Epithelial cell of prostate (primary cell): ENCODE data around the gene PJA1.

Experiments
- DNase-seq: peaks from one replicate; pipeline ENCODE4 v3.0.0-alpha.2; 2011; ENCODE audit warnings: low read depth, low spot score
- H3K27ac ChIP-seq: fragments of 450-650 bp; 2 replicates; pipeline ENCODE4 v1.5.1; 2017; ENCODE audit warnings: mild to moderate bottlenecking

Gene PJA1

DNA sequence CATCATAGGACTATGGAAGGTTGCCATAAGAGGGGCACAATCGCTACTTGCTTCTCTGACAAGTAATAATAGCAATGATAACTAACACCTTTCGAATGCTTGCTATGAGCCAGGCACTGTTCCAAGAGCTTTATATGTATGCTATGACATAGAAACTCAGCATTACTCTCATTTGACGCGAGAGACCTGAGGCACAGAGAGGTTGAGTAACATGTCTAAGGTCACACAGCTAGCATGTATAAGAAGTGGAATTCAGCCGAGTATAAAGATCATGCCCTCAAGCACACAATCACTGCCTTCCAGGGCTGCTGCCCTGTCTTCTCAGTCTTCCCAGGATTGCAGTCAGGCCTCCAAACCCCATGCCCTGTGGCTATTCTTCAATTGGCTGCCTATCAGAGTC, 19.5 kb downstream of the PJA1 start:
- DNase-seq: no peak
- no peak overlapping the region for H3K27ac ChIP-seq

DNA sequence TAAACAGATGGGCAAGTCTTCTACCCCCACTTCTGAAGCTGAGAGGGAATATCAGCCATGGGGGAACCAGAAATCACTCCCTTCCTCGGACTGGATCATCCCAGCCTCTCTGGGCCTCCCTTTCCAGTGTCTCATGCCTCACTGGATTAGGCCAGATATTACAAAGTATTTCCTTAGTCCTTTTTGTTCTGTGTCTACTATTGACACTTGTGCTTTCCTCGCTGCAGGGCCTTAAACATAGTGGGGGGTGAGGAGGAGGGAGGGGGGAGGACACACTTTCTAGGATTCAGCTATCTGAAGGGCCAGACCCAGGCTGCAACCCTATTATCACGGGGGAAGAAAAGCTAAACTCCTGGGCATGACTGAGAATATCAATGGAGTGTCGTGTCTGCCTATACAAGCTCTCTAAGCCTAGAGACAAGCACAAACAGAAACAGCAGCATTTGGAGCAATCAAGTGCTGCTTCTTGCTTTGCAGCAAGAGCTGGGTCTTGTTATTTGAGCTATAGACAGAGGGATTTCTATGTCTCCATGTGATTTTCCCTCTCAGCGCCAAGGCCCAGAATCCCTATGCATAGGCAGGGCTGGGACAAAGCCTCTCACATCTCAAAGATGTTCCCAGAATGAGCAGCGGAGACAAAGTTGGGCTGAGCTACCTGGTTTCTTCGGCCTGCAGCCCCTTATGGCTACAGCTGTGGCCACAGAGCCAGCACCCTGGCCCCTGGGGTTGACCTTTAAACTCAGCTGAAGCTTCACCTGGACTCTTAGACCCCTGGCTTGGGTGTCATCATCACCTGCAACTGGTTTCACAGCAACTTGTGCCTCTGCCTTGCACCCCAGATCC, 20.2 kb downstream of the PJA1 start:
- no peak for DNase-seq
- H3K27ac ChIP-seq: no peak overlapping the region

DNA sequence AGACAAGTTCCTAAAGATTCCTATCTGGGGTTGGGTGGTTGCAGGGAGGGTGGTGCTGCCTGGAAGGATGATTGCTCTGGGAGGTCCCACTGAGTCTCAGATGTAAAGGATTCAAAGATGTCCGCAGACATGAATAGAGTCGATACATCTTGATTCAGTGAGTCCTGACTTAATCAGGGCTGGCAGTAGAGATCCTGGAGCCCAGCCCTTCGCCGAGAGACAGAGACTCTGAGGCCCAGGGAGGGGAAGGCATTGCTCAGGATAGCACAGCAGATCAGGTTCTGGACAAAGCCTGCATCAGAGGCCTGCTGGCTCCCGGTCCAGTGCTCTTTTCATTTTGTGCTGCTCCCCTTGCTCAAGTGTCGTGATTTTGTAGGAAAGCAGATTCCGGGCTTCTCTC, 21.7 kb downstream of the PJA1 start:
- H3K27ac ChIP-seq: no peak overlapping the region
- DNase-seq: no peak

DNA sequence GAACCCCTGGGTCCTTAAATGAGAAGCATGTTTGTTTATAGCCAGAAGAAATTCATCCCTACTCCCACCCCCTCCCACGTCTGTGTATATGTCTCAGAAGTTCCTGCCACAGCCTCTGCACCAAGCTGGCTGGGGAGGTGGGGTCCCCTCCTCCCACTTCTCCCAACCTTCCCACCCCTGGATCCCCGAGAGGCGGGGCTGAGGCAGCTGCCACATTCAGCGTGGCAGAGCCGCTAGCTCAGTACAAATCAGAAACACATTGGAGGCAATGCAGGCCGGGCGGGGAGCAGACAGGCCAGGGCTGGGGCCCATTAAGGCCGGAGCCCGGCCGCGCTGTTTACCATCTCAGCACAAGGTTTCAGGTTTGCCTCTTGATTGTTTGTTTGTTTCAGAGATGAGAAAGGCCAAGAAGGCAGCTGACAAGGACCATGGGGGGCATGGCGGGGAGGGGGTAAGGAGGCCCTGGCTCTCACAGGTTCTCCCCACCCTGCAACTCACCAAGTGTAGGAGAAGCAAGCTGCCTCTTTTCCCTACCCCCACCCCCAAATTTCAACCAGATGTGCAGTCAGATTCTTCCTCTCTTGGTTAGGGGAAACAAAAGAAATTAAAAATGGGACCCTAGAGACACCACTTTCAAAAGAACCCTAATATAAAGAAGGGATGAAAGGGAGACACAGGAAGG, 22.3 kb downstream of the PJA1 start:
- H3K27ac ChIP-seq: no peak overlapping the region
- no peak for DNase-seq

DNA sequence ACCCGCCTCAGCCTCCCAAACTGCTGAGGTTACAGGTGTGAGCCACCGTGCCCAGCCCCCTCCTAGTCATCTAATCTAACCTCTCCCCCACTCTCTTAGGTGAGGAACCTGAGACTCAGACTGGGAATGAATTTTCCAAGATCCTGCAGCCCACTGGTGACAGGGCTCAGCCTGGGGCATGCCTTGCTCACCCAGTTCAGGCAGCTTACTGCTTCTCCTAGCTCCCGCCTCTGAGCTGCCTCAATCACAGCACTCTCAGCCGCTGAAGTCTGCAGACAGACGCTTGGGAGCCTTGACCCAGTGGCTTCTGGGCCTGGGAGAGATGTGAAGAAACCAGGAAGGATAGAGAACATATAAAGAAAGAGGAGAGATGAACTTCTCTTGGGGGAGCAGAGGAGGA, 24.4 kb downstream of the PJA1 start:
- DNase-seq: no peak

DNA sequence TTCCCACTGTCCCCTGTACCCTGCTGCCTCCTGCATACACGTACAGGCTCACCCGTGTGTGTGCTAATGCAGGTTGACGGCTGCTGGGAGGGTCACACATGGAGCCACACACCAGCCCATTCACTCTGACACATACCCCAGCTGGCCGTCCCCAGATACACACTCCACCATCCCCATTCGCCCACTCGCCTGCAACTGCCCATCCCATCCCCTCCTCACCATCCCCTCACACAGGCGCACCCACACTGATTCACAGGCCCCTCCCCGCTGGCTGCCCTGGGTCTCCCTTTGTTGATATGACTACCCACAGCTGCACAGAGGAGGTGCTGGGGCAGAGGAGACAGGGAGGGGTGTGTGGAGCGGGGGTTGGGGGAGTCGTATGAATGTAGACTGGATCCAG, 25.7 kb downstream of the PJA1 start:
- H3K27ac ChIP-seq: no peak overlapping the region
- no peak for DNase-seq

More for the DNA sequence above, 24.4 kb downstream of the PJA1 start:
- H3K27ac ChIP-seq: no peak overlapping the region

DNA sequence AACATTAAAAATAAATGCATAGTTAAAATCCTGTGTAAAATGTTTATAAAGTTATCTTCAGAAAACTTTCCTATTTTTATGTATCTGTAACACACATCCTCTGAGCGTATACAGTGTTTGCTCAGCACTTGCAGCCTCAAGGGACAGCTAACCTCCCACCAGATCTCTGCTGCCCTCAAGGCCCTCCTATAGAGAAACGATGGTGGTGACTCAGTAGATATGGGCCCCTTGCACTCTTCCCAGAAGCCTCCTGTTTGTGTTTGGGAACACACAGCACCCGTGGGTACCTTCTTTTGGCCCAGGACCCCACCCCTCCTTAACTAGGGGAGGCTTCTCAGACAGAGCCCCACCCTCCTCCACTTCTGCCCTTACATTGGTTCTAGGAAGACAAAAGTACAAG, 26.7 kb downstream of the PJA1 start:
- DNase-seq: no peak
- H3K27ac ChIP-seq: no peak overlapping the region

DNA sequence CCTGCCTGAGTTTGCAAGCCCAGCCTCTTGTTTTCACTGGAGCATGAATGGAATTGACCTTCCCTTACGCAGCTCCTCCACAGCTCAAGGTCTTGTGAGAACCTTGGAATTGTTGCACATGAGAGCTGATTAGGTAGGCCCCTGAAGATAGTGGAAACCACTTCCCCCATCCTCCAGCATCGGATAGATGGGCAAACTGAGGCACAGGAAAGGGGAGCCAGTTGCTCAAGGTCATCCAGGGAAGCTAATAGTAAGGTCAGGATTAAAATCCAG, 27.2 kb downstream of the PJA1 start:
- no peak overlapping the region for H3K27ac ChIP-seq
- DNase-seq: no peak

DNA sequence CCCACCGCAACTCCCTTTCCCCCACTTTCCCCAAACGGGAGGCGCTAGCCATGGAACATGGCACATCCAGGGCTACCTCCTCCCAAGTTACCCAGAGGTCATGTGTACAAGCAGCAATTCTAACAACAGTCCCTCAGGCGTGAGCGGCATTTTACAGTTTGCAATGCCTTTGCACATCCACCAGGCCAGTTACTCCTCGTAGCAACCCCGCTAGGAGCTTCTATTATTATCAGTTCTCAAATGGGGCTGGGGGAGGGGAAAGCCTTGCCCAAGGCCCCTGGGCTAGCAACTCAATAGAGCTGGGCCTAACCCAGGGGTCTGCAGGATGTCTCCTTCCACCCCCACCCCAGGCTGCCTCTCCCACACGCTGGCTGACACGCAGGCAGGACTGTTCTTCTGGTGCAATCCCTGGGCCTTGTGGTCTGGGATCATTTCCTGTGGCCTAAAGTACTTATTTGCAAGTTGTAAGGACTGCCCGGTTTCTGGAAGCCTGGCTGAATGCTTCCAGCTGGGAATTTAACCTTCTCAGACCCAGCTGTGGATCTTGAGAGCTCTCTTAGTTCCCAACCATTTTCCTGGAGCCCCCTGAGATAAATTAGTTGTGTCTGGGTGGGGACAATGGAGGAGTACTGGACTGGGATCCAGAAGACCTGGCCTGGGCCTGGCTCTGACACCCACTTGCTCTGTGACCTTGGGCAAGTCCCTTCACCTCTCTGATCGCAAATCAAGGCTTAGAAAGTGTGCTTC, 27.7 kb downstream of the PJA1 start:
- no peak overlapping the region for H3K27ac ChIP-seq
- no peak for DNase-seq

DNA sequence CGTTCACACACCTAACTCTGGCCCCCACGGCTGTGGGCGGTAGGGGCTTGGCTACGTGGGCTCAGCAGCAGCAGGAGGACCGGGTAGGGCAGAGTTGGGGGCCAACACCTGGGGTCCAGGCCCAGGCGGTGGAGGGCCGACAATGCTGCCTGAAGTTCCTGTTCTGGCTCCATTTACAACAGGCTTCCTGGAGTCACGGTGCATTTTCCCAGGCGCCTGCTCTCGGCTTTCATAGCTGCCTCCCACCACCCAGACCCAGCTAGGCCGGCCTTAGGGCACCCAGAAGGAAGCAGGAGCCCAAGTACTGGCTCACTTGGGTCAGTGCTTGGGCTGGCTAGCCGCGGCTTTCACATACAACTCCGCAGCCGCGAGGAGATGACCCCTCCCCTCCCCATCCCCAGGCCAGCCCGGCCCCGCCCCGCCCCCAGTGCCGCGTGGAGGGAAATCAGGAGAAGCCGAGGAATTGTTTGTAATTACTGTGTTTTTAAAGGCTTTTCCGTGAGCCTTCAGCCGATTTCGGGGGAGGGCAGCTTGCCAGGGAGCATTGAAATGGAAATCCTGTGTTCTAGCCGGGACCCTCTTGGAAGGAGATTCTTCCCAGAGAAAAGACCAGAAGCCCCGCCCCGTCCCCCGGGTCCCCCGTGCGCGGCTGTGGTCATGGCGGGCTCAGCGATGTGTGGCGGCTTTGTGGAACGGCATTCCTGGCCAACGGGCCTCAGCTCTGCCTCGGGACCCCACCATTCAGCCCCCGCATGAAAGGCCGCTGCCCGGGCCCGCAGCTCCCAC, 28.5 kb downstream of the PJA1 start:
- no peak overlapping the region for H3K27ac ChIP-seq
- DNase-seq: no peak

DNA sequence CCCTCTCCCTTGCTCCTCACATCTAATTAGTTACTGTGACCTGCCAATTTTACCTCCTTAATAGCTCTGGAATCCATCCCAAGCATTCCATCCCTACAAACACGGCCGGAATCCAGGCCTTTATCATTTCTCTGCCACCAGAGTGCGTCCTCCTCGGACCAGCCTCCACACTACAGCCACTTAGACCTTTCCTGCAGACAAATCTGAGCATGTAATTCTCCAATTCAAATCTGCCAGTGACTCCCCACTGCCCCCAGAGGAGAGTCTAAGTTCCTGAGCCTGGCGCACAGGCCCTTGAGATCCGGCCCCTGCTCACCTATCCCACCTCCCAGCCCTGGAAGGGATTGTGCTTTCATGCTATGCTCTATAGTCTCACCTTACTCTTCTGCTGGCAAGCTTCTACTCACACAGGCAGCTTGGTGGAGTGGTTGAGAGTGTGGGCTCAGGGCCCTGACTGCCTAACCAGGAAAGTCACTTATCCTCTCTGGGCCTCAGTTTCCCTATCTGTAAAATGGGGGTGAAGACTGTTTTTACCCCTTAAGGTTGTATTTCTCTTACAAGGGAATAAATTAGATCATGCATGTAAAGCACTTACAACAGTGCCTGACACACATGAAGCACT, 31.2 kb downstream of the PJA1 start:
- no peak for DNase-seq
- H3K27ac ChIP-seq: no peak overlapping the region

DNA sequence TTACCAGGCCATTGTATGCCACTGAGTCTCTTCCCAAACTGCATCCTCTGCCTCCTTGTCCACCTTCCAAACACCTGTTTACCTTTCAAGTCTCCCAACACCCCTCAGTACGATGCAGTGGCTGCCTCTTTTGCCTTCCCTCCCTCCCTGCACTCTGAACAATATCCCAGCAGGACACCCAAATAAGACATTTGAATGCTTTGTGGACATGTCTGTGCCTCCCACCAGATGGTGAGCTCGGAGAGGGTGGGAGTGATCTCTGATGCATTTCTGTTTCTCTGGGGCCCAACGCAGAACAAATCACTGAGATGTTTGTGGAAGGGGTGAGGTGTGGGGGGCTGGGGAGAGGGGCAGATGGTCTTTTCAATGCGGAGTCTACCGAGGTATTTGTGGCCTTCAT, 33.4 kb downstream of the PJA1 start:
- H3K27ac ChIP-seq: no peak overlapping the region
- no peak for DNase-seq

DNA sequence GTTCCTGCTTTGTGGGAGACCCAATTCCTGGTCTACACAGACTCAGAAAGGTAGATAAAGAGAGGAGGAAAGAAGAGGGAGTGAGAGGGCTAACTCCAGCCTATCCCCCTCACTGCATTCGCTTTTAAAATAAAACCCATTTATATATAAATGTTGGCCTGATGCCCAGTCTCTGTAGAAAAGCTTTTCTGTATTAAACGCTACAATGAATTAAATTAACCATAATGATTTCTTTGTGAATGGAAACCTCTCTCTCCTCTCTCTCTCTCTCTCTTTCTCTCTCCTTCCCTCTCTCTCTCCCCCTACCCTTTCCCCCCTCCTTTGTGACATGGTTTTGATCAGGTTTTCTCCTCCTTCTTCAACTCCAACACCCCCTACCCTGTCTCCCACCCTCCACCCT, 34.8 kb downstream of the PJA1 start:
- H3K27ac ChIP-seq: no peak overlapping the region
- no peak for DNase-seq

DNA sequence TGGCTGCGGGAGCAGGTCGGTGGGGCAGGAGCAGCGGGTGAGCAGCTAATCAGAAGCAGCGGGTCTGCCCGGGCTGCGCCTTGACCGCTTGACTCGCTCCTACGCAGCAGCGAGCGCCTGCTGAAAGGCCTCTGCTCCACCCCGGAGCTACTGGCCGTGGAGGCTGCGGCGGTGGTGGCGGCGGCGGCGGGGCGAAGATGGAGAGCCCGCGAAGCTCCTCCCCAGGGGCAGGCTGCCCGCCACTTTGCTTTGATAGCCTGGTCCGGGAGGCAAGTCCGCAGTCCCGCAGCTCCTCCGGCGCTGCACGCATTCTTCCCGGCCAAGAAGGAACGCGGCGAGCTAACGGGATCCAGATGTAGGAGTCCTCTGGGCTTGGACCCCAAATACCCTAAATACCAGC, 36.7 kb downstream of the PJA1 start:
- H3K27ac ChIP-seq: no peak overlapping the region
- DNase-seq: no peak

DNA sequence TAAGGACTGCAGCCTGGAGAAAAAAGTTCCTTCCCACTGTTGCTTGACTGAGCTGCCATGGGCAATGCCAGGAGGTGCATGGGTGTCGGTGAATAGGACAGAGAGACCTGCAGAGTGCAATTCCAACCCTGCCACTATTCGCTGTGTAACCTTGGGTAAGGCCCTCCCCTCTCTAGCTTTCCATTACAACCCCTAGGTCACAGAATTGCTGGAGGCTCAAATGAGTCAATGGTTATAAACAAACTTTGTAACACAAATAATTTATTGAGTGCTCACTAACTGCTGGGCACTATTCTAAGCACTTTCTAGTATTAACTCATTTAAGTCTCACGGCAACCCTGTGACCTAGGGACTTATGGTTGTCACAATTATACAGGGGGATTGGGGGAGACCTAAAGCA, 37.8 kb downstream of the PJA1 start:
- no peak overlapping the region for H3K27ac ChIP-seq
- no peak for DNase-seq

DNA sequence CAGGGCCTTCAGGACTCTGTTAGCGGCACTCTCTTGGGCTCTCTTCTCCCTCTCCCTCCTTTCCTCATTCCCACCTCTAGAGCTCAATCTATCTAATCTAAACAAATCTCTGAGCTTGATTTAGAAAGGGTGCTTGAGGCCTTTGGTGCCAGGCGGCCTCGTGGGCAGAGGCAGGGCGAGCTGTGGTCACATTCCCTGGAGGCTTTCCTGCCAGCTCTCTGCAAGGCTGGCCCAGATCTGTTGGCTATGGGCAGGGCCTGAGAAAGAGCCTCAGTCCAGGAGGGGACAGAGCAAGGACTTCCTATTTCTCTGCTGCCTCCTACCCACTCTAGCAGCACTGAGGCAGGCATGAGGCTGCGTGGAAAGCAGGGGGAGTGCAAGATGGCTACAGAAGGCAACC, 38.6 kb downstream of the PJA1 start:
- DNase-seq: no peak
- no peak overlapping the region for H3K27ac ChIP-seq

DNA sequence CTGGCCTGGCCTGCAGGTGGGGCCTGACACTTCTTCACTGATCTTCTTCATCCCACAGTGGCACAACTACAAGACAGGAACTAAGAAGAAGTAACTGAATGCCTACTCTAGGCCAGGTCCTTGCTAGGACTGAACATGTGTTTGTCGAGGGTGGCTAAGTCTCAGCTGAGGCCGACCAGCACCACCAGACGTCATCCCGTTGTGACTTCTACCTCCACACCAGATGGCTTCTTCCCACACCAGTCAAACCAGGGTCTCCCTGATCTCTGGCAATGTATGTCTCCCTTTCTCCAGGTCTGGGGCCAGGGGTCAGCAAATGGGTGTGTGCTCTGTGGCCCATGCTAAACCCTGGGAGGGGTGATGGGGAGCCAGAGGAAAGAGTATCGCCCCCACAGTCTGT, 40.2 kb downstream of the PJA1 start:
- no peak for DNase-seq
- no peak overlapping the region for H3K27ac ChIP-seq

DNA sequence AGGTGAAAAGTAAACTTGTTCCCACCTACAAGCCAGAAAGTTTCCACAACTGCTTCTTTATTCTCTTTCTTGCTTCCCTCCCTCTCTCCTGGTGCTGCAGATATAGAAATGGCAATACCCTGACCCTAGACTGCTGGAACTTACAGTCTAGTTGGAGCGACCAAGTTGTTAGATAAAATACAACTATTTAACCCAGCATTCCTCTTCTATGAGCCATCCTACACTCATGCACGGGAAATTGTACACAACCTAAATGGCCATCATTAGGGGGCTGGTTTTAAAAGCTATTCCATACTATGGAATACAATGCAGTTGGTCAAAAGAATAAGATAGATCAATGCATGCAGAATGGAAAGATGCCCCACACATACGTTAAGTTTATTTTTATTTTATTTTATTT, 41.1 kb downstream of the PJA1 start:
- H3K27ac ChIP-seq: no peak overlapping the region
- no peak for DNase-seq

DNA sequence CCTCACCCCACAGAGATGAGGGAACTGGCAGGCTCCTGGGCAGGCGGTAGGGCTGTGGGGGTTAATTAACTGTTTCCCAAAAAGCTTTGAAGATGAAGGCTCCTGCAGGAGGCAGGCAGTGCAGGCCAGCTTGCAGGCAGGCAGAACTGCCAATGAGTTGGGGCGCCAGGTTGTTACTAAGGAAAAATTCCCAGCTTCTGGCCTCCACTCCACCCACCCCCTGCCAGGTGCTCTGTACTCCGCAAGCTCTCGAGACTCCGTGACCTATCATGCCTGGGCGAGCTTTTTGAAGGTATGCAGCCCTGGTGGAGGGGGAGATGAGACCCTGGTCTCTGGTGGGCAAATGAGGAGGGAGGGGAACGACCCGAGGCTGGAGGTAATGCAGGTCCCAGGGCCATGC, 41.8 kb downstream of the PJA1 start:
- DNase-seq: no peak
- no peak overlapping the region for H3K27ac ChIP-seq

DNA sequence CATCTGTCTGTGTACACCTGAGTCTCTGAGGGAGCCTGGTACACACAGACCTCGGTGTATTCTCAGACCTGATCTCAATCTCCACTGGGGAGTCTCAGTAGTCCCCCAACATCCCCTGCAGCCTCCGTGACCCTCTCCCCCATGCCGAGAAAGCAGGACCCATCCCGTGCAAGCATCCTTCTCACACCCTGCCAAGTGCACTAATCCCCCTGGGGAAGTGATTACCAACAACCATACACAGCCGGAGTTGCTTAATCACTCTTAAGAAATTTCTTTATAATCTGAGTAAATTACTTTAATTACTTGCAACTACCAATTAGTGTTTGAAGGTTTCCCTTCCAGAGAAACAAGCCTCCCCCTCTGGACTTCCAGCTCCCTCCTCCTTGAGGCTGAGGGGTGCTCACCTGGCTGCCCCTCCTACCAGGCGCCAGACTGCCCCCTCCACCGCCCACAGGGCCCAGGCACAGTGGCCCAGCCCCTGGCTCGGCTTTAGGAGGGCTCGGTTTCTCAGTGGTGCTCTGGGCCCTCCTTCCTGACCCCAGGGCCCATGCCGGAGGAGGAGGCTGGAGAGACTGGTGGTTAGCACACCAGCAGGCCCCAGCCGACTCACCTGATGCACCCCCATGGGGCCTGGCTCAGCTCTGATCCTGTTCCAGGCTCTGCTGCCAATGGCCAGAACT, 43.8 kb downstream of the PJA1 start:
- H3K27ac ChIP-seq: no peak overlapping the region
- DNase-seq: no peak
